GM19324 (cell line): ENCODE data around the gene ZGPAT.

Experiments
- ATAC-seq: cut with Tn5 transposase; IDR thresholded peaks from one replicate; pipeline ENCODE4 v1.9.1; 2021; ENCODE audit warnings: mild to moderate bottlenecking, moderate library complexity; ENCODE audit not compliant: unreplicated experiment, low FRiP score

ZGPAT gene

DNA sequence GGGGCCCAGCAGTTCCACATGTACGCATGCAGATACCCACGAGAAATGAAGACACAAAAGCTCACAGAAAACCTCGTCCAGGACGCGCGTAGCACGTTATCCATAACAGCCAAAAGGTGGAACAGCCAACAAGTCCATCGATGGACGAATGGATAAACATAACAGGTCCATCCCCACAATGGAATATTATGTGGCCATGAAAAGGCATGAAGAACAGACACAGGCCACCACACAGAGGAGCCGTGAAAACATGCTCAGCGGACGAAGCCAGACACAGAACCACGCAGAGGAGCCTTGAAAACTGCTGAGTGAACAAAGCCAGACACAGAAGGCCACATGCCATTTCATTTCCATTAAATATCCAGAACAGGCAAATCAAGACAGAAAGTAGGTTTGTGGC is 69.8 kb downstream of the ZGPAT start:
- ATAC-seq: no peak

DNA sequence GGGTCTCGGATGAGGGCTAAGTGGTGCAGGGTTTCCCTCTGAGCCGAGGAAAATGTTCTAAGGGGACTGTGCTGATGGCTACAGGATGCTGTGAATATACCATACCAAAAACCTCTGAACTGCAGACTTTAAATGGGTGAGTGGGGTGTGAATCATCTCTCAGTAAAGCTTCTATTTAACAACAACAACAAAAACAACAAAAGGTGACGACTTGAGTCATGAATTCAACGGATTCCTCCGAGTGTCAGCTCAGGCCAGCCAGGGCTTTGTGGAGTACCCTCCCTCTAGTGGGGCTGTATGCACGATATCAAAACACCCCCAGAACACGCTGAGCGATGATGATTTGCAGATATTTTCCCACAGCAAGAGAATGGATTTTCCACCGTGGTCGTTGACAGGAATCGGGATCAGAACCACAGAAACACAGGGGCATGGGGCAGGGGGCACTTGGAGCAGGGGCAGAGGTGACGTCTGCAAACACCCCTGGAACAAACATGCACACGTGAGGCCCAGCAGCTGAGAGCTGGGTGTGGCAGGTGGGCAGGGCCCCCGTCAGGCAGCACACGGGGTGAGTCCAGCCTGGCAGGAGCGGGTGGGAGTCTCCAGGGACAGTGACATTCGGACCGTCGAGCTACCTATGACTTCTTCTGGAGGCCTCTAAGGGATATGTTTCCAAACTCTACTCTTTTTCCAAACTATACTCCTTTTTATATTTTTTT is 70.4 kb downstream of the ZGPAT start:
- ATAC-seq: no peak

DNA sequence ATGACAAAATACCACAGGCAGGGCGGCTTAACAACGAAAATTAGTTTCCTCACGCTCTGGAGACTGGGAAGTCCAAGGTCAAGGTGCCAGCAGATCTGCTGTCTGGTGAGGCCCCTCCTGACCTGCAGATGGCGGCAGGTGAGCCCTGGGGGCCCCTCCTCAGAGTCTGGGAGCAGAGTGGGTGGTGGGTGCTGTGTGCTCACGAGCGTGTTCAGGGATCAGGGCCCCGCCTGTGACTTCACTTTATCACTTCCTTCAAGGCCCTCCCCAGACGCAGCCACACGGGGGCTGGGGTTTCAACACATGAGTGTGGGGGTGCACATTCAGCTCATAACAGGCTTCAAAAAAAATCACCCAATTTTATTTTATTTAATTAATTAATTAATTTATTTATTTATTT is 71.0 kb downstream of the ZGPAT start:
- no peak for ATAC-seq

DNA sequence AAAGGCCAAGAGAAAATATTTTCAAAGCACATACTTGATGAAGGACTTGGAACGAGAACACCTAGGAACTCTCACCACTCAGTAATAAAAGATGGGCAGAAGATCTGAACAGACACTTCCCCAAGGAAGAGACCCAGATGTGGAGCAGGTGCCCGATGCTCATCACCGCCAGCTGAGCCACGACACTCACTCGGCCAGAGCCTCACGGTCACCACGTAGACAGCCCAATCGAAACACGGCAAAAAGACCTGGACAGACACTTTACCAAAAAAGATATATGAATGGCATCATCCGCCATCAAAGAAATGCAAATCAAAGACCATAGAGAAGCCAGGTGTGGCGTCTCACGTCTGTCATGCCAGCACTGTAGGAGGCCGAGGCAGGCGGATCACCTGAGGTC is 73.3 kb downstream of the ZGPAT start:
- ATAC-seq: no peak

DNA sequence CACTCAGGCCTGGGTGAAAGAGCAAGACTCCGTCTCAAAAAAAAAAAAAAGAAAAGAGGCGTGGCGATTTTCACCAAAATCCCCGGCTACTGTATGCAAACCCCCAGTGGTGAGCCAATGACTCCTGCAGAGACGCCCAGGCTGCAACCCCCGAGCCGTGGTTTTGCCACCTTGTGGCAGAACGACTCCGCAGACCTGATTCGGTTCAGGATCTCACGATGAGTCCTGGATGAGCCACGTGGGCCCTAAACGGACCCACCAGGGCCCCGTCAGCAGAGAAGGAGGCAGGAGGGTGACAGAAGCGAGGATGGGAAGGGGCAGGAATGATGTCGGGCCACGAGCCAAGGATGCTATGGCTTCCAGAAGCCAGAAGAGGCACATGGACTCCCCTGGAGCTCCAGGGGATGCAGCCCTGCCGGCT is 74.2 kb downstream of the ZGPAT start:
- ATAC-seq: no peak

DNA sequence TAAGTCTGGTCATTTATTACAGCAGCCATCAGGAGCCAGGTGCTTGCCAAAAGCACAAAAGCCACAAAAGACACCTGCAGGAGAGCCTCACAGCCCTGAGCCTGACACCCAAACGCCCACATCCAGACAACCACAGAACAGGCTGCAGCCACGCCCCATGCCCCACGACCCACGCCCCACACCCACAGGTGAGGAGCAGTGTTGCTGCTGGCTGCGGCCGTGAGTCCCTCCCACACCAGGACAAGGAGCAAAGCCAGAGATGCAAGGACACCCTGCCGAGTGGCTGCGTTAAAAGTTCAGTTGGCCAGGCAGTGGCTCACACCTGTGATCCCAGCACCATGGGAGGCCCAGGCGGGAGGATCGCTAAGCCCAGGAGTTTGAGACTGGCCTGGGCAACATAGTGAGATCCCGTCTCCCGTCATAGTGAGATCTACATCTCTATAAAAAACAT is 74.7 kb downstream of the ZGPAT start:
- no peak for ATAC-seq

DNA sequence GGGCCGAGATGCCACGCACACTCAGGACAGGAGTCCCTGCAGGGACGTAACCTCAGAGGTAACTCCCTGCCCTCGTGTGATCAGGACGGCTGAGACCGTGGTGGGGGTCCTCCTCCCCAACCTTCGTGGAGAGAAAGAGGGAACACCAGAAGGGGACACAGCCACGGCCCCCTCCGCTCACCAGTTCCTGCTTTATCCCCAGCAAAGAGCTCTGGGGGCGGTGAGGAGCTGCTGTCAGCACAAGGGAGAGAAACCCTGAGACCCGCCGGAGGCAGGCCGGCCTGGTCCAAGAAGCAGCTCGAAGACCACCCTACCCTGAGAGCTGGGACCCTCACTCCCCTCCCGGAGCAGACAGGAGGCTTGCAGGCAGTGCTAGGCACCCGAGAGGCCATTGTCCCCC is 76.1 kb downstream of the ZGPAT start:
- ATAC-seq: no peak

DNA sequence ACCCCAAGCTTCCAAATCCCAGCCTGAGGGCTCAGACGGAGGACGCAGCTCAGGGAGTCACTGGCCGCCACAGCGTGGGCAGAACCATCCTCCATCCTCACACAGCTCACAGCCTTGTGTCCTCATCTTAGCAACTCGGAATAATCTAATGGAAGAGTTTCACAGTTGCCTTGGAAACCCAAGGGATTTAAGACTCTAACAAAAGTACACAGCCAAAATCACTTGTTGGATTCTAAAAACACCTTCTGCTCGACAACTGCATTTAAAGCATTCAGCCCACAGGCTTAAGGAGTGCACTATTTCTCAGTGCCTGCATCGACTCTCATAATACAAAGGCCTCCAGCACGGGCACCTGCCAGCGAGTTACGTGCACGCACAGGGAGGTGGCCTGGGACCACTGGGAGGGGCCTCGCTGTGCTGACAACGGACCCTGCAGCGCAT is 77.9 kb downstream of the ZGPAT start:
- ATAC-seq: no peak
